Activated naive CD4-positive, alpha-beta T cell treated with anti-CD3 and anti-CD28 coated beads, Interleukin-2, amount 50 U/mL, for 16 hours (primary cell): ENCODE measurements around the gene DBR1.
"Not testable (repeated sequence)": the region's sequence is repeated elsewhere in the genome, so short reads cannot be mapped to it uniquely, and the experiment has no call there.

Experiments
- DNase-seq: peaks from one replicate; pipeline ENCODE4 v3.0.0-alpha.2; 2020

DBR1 gene

DNA sequence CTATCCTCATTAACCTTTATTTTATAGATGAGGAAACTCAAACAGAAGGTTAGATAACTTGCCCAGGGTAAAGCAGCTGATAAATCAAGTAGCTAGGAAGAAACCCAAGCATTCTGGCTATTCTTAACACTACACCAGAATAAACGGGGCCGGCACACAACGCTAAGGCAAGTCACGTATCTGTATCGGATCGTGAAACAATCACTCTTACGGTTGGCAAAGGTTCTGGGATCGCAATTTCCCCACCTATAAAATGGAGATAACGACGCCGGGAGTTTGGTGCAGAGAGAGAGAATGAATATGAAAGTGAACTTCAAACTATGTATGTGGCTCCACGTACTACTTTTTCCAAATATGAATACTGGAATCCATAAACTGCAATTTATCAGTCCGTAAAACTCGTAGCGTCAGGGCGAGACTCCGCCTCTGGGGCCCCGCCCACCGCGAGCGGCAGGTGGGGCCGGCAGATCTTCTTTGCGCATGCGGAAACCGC is 12.1 kb upstream of the DBR1 start:
- peak; percentile 91 for DNase-seq

DNA sequence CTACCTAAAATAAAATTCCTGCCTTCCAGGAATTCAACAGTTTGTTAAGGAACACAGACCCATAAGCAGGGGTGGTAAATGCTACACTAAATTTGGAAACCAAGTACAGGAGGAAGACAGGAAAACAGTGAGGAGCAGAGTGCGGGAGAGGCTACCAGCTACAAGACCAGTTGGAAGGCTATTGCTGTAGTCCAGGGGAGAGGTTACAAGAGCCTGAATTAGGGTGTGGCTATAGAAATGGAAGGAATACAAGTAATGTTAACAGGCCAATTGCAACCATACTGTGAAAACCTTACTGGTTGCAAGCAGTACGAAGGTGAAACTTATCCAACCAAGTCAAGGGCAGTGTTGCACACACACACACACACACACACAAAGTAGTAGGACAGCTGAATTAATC is 11.5 kb upstream of the DBR1 start:
- DNase-seq: no peak

DNA sequence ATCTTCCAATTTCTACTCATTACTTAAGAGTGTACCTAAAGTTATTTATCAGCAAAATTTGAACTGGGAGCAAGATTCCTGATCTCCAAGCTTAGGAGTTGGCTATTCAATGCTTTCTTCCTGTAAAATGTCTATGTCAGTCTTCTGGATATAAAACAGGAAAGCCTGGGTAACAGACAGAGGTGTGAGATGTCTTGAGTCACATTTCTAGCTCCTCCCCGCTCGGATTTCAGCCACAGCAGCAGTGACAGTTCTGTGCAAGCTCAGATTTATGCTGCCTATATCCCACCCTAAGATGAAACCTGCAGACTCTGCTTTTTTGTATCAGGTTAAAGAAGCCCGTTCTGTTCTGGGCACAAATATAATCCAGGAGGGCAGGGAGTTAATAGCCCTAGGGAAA is 10.3 kb upstream of the DBR1 start:
- no peak for DNase-seq

DNA sequence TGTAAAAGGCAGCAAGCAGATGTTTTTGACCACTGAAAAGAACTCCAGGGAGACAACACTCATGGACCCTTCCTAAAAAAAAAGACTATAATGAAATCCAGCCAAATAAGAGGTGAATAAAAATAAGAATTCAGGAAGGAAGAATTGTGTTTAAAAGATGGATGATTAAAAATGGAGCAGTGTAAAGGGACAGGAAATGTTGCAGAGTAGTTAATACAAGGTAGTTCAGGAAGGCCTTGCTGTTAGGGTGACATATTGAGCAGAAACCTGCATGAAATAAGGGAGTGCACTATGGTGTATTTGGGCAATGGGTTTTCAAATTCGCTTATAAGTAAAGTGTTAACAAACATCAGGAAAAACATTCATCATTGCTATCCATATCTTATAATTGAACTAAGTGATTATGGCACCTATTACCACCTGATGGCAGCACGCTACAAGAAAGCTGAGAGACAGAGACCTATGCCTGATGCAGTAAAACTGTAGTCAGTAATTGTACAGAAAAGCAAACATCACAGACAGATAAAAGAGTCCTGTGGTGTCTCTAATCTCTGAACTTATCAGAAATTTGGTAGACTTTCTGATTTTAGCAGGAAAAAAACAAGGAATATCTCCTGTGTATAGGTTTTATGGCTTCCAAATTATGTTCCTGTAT is 5.8 kb upstream of the DBR1 start:
- peak; percentile 20 for DNase-seq

DNA sequence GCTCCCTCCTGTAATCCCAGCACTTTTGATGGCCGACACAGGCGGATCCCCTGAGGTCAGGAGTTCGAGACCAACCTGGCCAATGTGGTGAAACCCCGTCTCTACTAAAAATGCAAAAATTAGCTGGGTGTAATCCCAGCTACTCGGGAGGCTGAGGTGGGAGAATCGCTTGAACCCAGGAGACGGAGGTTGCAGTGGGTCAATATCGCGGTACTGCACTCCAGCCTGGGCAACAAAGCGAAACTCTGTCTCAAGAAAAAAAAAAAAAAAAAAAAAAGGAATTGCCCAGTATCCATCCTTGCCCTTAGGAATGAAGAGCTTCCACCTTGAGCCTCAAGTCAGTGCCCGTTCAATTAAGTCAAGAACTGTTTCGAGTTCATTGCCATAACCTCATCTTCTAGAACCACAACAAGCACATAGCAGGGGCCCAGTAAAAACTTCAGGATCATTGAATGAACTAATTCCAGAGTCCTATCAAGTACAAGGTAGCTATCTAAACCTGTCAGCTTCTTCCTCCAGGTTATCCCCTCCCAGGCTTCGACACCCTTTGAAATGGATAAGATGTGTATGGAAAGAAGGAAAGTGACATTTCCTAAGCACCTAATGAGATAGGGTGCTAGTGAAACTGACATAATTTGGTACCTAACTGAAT is 826 bp downstream of the DBR1 start:
- DNase-seq: no peak

DNA sequence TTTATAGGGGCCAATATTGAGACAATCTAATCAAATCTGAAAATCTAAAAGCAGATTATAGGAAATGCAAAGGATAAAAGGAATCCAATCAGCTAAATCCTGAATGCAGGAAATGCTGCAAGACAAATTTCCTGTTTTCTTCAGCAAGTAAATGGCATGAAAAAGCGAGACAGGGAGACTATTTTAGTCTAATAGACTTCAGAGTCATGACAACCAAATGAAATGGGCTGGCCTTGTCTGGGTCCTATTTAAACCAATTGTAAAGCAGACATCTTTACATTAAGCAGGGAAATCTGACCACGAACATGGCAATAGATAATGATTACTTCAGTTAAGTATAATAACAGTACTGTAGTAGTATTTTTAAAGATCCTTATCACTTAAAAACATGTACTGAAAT is 2.1 kb downstream of the DBR1 start:
- DNase-seq: no peak

DNA sequence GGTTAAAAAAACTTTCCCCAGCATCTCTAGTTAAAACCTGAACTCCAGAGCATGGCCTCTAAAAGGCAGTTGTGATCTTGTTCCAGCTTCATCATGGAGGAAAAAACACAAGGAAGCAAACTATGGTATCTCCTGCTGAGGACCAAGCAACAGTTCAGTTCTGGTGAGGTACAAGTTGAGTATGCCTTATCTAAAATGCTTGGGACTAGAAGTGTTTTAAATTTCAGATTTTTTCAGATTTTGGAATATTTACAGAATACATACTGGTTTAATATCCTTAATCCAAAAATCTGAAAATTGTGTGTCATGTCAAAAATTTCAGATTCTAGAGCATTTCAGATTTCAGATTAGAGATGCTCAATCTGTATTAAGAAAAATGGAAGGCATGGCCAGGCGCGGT is 9.7 kb downstream of the DBR1 start:
- no peak for DNase-seq

DNA sequence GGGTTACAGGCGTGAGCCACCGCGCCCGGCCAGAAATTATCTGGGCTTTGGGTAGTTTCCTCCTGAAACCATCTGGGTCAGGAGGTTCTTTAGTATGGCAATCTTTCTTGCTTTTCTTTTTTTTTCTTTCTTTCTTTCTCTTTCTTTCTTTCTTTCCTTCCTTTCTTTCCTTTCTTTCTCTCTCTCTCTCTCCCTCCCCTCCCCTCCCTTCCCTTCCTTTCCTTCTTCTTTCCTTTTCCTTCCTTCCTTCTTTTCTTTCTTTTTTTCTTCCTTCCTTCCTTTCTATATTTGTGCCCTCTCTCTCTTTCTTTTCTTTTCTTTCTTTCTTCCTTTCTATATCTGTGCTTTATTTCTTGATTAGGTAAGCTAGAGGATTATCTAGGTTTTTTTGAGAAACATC is 17.0 kb downstream of the DBR1 start:
- no peak for DNase-seq

DNA sequence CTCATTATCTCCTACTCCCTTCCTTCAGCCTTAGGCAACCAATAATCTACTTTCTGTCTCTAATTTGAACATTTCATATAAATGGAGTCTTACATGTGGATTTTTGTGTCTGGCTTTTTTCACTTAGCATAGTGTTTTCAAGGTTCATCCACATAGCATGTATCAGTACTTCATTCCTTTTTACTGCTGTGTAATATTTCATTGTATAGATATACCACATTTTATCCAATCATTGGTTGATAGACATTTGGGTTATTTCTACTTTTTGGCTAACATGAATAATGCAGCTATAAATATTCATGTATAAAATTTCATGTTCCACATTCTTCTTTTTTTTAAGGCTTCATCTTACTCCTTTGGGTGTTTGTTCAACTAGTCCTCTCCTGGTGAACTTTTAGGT is 20.2 kb downstream of the DBR1 start:
- no peak for DNase-seq

DNA sequence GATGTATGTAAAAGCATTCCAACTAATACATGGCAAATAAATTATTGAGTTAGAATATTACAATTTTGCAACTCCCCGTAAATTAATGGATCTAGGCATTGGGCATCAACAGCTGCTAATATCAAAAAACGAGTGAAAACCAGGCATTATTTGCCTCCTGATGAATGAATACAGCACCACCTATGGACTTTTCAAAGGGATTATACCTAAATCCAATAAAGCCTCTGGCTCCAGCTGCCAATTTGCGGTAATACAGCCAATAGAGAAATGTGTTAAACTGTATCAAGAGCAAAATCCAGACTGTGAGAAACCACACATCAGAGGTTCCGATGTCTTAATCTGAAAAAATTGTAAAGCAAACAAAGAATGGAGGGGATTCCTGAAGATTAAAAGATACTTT is 26.2 kb downstream of the DBR1 start:
- no peak for DNase-seq

DNA sequence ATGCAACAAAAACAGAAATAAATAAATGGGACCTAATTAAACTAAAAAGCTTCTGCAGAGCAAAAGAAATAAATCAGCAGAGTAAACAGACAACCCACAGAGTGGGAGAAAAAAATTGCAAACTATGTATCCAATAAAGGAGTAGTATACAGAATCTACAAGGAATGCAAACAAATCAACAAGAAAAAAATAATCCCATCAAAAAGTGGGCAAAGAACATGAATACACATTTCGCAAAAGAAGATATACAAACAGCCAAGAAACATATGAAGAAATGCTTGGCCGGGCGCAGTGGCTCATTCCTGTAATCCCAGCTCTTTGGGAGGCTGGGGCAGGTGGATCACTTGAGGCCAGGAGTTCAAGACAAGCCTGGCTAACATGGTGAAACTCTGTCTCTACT is 32.5 kb downstream of the DBR1 start:
- not testable (repeated sequence) for DNase-seq

DNA sequence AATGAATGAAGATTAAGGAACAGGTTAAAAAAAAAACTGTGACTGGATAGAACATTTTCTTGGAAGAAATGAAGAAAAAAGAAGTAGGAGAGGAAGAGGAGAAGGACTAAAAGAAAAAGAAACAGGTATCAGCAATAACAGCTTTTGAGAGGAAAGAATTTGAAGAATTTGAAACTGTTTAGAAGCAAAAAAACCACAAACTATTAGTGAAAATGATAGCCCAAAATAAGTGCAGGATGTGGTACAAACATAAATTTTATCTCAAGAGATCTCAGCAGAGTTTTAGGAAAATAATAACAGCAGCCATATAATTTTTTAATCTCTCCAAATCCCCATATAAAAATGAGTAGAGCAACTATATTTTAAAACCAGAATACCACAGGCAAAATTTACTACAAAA is 33.8 kb downstream of the DBR1 start:
- no peak for DNase-seq

DNA sequence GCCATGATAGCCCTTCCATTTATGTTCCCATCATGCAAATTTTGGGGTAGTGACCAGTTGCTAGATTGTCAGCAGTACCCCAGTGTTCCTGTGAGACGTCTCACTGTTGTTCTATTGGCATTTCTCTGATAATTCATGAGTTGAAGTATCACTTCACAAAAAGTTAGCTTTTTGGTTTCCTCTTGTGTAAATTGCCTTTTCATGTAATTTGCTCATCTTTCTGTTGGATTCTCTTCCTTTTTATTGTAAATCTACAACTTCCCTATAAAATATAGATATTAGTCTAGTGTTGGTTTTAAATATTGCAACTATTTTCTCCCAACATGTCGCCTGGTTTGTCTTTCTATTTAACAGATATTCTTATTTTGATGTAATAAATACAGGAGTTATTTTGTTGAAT is 35.0 kb downstream of the DBR1 start:
- no peak for DNase-seq

DNA sequence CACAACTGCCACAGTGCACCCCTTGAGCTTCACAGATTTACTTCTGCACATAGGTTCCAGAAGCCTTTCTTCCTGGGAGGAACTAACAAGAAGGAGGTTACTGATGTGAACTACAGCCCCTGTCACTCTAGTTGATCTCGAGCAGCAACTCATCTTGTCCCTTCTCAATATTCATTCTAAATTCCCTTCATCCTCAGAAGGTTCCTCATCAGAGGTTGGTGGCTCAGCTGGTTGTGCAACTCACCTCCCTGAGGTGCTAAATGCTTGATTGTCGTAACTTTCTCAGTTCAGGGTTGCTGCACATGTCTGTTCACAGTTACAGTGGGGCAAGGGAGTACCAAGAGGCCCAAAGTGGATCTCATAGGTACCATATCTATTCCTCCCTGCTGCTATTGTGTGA is 36.9 kb downstream of the DBR1 start:
- no peak for DNase-seq

DNA sequence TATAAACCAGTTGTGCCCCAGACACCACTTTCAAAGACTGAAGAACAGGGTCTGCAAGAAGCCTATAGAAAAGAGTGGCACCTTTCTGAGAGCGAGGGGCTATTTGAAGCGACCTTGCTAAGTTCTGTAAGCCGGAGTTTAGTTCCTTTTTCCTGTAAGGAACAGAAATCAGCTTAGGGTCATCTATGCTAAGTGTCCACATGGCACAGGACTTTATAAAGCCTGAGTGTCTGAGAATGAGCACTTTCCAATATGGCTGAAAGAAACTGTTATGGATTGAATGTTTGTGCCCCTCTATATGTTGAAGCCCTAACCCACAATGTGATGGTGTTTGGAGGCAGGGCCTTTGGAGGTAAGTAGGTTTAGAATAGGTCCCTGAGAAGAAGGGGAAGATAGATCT is 38.5 kb downstream of the DBR1 start:
- DNase-seq: no peak

DNA sequence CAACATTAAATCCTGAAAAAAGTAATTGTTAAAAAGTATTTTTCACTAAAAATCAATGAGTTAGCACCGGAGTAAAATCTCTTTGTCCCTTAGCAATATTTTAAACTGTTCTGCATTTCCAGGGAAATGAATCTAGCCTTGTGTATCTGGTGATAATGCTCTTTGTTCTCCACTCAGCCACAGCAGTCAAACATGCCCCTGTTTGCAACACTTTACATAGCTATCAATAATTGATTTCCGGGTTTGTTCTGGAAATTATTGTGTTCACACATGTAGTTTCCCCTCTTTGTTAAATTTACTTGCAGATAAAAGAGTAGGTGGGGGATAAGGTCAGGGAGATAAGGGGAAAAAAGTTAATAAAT is 38.9 kb downstream of the DBR1 start:
- no peak for DNase-seq

DNA sequence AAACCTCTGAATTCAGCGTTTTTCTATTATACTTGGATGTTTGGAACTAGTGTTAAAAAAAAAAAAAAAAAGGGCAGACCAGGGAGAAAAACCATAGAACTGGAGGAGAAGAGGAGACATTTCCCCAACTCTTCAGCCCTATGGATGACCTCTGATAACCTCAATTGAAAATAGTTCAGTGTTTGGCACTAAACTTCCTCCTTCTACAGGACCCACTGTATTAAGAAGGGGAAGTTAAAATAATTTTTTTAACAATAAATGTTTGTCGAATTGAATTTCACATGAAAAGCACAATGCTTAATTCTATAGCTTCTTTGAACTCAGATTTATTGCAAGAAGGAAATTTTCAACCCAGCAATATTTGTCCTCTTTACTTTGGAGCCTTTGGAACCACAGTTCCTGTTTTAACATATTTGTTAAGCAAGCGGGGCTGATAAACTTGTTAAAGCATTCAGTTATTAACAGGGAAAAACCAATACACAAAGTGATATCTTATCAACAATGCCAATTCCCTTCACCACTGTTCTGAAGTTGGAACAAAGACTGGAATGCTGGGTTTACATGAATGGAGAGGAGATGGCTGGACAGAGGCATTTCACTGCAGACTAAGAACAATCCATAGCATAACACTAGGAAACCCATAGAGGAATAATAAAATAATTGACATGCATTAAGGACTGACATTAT is 39.4 kb downstream of the DBR1 start:
- DNase-seq: no peak

DNA sequence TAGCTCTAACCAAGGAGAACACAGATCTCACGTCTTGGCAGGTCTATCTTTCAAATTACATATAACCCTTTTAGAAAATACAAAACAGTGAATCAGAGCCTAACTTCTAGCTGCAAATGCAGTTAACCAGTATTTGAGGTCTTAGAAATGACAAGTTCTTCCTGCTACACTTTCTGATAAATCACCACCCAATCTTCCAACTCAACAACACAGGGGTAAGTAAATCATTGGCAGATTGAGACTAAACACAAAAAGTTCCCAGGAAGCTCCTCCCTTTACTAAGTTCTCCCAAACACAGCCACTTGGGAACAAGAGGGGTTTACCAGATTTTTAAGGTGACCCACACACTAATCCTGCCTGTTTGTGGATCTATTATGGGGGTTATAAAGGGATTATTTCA is 42.5 kb downstream of the DBR1 start, which contains the start of gene A4GNT:
A4GNT (minus strand) TSS at position 152 of the 400 bp plus-strand sequence. CDS start 1,134 bp downstream, outside the sequence.
- DNase-seq: no peak

DNA sequence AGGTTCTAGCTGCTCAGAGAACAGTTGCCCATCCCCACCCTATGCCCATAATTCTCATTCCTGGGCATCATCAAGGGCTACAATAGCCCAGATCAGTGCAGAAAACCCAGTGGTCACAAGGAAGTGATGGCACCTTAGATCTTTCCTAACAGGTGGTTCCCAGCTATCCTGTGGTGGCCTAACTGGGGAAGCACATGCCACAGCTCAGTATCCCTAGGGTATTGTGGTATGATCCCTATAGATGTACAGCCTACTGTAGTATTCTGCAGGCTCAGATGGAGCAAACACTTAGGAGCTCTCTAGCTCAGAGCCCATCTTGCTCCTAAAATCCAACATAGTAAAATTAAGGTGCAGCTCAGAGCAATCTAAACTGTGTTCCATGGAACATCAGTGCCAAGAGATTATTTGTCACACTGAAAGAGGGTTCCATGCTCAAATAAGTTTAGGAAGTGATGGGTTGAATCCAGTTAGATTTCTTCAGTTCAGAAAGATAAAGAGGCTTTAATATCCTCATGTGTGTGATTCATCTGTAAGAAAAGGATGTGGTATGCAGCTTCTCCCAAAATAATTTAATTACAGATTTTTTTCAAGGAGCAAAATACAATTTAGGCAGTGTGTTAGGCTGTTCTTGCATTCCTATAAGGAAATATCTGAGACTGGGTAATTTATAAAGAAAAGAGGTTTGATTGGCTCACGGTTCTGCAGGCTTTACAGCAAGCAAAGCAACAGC is 46.9 kb downstream of the DBR1 start:
- no peak for DNase-seq

DNA sequence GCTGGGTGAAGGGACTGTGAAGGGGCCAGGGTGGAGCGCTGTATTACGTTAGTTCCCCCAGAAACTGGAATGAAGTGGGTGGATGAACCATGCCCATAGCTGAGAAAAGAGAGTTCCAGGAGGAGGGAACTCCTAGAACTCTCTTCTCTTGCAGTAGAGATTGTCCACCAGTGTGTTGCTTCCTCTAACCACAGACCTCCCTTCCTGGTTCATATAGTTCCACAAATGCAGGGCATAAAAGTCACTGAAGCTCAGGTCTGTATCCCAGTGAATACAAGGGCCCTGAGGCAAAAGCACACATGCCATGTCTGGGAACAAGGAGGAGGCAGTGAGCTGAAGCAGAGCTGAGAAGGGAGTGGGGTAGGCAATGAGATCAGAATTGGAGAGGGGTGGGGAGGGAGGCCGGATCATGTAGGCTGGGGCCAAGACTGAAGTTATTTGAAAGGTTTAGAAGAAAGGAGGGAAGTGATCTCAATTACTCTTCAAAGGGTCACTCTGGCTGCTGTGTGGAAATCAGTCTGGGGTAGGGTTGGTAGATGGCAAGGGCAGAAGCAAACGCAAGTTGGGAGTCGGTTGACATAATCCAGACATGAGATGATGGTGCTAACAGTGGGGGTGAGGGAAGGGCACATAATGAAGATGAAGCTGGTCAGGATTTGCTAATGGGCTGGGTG is 49.0 kb downstream of the DBR1 start:
- no peak for DNase-seq

DNA sequence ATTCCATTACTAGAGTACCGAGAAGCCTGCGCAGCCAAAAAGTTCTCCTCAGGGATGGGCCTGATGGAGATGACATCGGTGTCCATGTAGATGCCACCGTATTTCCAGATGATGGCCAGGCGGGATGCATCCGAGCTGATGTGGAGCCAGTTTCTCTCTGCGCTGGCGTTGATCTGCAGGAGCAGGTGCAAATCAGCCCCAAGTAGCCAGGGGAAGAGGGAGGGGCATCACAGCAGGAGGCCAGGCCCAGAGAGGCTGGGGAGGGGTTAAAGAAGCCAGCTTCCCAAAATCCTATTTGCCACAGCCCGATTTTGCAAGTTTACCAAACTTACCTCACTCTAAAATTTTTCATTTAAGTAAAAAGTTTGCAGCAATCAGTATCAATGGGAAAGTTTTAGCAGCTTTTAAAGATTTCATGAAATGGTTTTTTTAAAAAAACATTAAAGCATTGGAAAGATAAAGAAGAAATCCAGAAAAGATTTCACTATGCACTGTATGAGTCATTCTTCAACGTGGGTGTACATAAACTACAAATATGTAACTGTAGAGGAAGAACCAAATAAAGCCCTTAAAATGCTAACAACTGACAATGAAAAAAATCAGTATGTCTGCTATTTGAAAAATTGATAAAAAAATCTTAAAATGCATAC is 49.9 kb downstream of the DBR1 start:
- DNase-seq: no peak

DNA sequence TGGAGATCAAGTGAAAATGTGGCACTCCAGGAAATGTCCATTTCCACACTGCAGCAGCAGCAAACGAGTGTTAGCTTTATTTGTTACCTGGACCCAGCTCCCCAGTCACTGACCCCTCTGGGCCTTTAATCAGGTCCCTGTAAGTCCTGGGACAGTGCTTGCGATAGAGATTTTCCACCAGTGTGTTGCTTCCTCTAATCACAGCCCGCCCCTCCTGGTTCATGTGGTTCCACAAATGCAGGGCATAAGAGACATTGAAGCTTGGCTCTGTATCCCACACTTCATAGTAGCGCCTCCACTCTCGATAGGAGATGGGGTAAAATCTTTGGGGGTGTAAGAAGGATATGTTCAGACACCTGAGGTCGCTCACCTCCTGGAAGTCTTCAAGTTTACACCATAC is 50.5 kb downstream of the DBR1 start:
- DNase-seq: no peak

DNA sequence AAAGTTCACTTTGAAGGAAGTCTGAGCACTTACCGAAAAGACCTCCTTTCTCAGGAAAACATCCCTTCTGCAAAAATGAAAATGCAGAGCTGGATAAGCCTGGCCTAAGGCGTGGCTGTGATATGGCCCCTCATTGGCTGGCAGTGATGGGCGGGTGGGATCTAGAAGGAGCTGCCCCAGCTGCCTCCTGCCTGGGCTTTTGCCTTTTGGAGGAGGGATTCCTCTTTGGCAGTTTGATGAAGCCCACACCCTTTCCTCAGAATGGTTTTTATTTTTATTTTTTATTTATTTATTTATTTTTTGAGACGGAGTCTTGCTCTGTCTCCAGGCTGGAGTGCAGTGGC is 55.3 kb downstream of the DBR1 start:
- DNase-seq: no peak
